Endodermal cell (in vitro differentiated cells): ENCODE measurements around the gene MEI1. TPM values are rescaled to one million over a fixed set of nuclear protein-coding genes. Genes with fewer than 3 reads are reported as not detected.

ENCODE experiments used
- DNase-seq: peaks from one replicate; pipeline ENCODE4 v3.0.0-alpha.2; 2017
- H3K27ac ChIP-seq: 2 replicates; pipeline ENCODE4 v1.5.1; 2013; ENCODE audit warnings: mild to moderate bottlenecking, low read depth, low read length, moderate library complexity
- H3K27me3 ChIP-seq: 2 replicates; pipeline ENCODE4 v1.6.1; 2013; ENCODE audit warnings: mild to moderate bottlenecking, low read length, moderate library complexity; ENCODE audit not compliant: insufficient read depth, control insufficient read depth, poor library complexity, severe bottlenecking
- H3K36me3 ChIP-seq: 2 replicates; pipeline ENCODE4 v1.7.0; 2013; ENCODE audit warnings: mild to moderate bottlenecking, low read length, moderate library complexity; ENCODE audit not compliant: control insufficient read depth, insufficient read depth
- H3K4me1 ChIP-seq: one replicate; pipeline ENCODE4 v1.7.0; 2013; ENCODE audit warnings: low read length; ENCODE audit not compliant: control insufficient read depth, insufficient read depth
- H3K4me3 ChIP-seq: 2 replicates; pipeline ENCODE4 v1.5.1; 2013; ENCODE audit warnings: mild to moderate bottlenecking, low read length, moderate library complexity
- H3K9ac ChIP-seq: 2 replicates; pipeline ENCODE4 v1.6.1; 2013; ENCODE audit warnings: mild to moderate bottlenecking, low read length, moderate library complexity; ENCODE audit not compliant: poor library complexity, severe bottlenecking; ENCODE audit errors: extremely low read depth
- H3K9me3 ChIP-seq: 2 replicates; pipeline ENCODE4 v1.6.1; 2013; ENCODE audit warnings: mild to moderate bottlenecking, low read length, moderate library complexity; ENCODE audit not compliant: control insufficient read depth
- H3K27ac Mint-ChIP-seq: 2 replicates; pipeline ENCODE4 v1.8.0; 2020; ENCODE audit warnings: mixed read lengths
- H3K27me3 Mint-ChIP-seq: 2 replicates; pipeline ENCODE4 v1.8.0; 2021; ENCODE audit warnings: mild to moderate bottlenecking, mixed read lengths; ENCODE audit not compliant: insufficient read depth
- H3K36me3 Mint-ChIP-seq: 2 replicates; pipeline ENCODE4 v1.8.0; 2020; ENCODE audit warnings: low read depth, mixed read lengths
- H3K4me1 Mint-ChIP-seq: 2 replicates; pipeline ENCODE4 v1.8.0; 2020; ENCODE audit warnings: mixed read lengths
- H3K4me3 Mint-ChIP-seq: 2 replicates; pipeline ENCODE4 v1.8.0; 2020; ENCODE audit warnings: mild to moderate bottlenecking, moderate library complexity, mixed read lengths
- H3K9me3 Mint-ChIP-seq: 2 replicates; pipeline ENCODE4 v1.8.0; 2020; ENCODE audit warnings: mild to moderate bottlenecking, mixed read lengths
- WGBS, 2 experiments: methylation state at CpG; one replicate each; pipeline versions ENCODE4 v1.1.5 to v1.1.7; 2013; ENCODE audit warnings: missing lambda C conversion rate in 2 of 2, mixed read lengths in 1 of 2; ENCODE audit not compliant: insufficient coverage in 1 of 2, insufficient read length in 1 of 2; 5-methylcytosine and 5-hydroxymethylcytosine counted together
- total RNA-seq, 2 donors: library from RNA; stranded (reverse); fragmentation: NEBNext Ultra II Directional in 1 of 2; extraction: Animal tissue kit (Norgen Biotek cat#: 25700) in 1 of 2; gene quantifications; 2 replicates in 1 of 2; 3 replicates in 1 of 2; pipeline ENCODE4 v1.2.1, GENCODE V29; 2021
- TF ChIP-seq, protein P1 (sequence below): fragments of 200-600 bp; sonication (generic); conservative IDR thresholded peaks from 2 replicates; pipeline ENCODE4 v1.5.0; 2021; ENCODE audit warnings: antibody characterized with exemption, mild to moderate bottlenecking

Gene MEI1
- total RNA-seq, 2 donors from 2014 or later = 1.2 to 1.5 TPM

DNA sequence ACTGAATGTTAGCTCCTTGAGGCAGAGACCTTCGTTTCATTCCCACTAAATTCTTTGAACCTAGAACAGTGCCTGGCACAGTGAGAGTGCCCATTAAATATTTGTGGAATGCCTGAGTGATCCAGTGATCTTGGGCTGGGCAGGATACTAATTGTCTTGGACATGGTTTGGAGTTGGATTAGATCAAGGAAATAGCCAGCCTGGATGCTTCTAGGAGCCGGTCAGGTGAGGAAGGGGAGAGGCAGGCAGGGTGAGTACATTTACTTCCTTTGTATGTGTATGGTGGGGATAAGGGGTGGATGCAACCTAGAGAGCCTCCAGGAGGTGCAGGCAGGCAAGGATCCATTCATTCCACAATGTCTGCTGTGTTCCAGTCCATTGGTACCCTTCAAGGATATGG, 137.2 kb downstream of the MEI1 start:
- DNase-seq = no peak
- TF ChIP-seq, protein P1, sequence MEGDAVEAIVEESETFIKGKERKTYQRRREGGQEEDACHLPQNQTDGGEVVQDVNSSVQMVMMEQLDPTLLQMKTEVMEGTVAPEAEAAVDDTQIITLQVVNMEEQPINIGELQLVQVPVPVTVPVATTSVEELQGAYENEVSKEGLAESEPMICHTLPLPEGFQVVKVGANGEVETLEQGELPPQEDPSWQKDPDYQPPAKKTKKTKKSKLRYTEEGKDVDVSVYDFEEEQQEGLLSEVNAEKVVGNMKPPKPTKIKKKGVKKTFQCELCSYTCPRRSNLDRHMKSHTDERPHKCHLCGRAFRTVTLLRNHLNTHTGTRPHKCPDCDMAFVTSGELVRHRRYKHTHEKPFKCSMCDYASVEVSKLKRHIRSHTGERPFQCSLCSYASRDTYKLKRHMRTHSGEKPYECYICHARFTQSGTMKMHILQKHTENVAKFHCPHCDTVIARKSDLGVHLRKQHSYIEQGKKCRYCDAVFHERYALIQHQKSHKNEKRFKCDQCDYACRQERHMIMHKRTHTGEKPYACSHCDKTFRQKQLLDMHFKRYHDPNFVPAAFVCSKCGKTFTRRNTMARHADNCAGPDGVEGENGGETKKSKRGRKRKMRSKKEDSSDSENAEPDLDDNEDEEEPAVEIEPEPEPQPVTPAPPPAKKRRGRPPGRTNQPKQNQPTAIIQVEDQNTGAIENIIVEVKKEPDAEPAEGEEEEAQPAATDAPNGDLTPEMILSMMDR = no peak
- Histone ChIP-seq H3K9me3 (no peaks in the 10 kb centered on the region), H3K27me3 (no peaks in the 10 kb centered on the region), H3K9ac (no peak overlapping the region), H3K27ac (no peak overlapping the region), H3K4me1 (peaks cover 6% of the 10 kb centered on the region), H3K4me3 (no peak overlapping the region), H3K36me3 (peaks cover 39% of the 10 kb centered on the region)
- H3K27me3 Mint-ChIP-seq = no peaks in the 10 kb centered on the region
- no peaks in the 10 kb centered on the region for H3K9me3 Mint-ChIP-seq
- H3K27ac Mint-ChIP-seq = no peak overlapping the region
- 95 to 100% methylated on average over 2 of the region's 2 CpGs for WGBS, 2 experiments
- H3K4me1 Mint-ChIP-seq = peaks cover 32% of the 10 kb centered on the region
- peaks cover 28% of the 10 kb centered on the region for H3K36me3 Mint-ChIP-seq
- no peak overlapping the region for H3K4me3 Mint-ChIP-seq

DNA sequence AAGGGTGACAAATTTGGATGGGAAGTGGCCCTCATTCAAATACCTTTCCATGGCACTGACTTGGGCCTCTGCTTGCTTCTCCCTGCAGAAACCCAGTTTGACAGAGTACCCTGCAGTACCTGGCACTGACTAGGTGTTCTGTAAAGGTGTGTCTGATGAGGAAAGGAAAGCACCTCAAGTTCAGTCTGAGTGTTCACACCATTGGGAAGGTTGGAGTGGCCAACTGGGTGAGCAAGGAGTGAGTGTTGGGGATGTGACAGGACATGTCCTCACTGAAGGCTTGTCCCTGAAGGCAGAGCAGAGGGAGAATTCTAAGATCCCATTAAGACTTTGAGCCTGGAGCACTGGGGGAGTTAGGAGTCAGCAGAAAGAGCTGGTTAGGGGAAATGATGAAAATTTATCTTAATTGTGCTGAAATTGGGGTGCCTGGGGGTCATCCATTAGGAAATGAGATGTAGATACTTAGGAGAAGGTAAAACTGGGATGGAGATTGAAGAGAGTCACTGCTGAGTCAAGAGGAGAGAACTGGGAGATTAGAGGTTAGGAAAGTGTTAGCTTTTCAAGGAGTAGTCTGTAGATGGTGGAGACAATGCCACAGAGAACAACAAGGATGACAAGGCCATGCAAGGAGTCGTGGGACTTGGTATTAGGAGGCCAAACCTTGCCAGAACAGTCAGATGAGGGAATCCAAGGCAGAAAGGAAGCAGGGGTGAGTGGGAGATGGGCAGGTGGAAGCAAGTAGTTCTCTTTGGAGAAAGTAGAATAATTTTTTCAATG, 139.7 kb downstream of the MEI1 start:
- TF ChIP-seq, protein P1 = no peak
- Histone ChIP-seq H3K9me3 (no peaks in the 10 kb centered on the region), H3K27me3 (no peaks in the 10 kb centered on the region), H3K4me3 (no peak overlapping the region), H3K36me3 (peaks cover 57% of the 10 kb centered on the region), H3K27ac (no peak overlapping the region), H3K9ac (no peak overlapping the region), H3K4me1 (peaks cover 6% of the 10 kb centered on the region)
- Mint-ChIP-seq H3K4me3 (no peak overlapping the region), H3K4me1 (peaks cover 29% of the 10 kb centered on the region), H3K27ac (no peak overlapping the region), H3K27me3 (no peaks in the 10 kb centered on the region), H3K9me3 (no peaks in the 10 kb centered on the region), H3K36me3 (peaks cover 37% of the 10 kb centered on the region)
- no peak for DNase-seq
- 86 to 96% methylated on average over 1 of the region's 1 CpG for WGBS, 2 experiments

DNA sequence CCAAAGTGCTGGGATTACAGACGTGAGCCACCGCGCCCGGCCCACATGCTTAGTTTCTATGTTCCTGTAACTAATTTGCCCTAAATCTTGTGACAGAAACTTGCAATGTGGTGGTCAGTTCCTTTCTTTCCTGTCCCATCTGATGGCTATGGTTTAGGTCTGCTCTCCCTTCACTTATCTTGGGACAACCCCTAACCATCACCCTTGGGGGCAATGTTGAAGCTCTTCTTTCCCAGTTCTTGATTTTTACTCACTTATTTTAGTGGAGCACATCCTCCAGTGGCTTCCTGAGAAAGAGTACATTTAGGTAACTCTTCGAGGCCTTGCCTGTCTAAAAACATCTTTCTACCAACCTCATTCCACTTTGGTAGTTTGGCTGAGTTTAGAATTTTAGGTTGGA, 140.9 kb downstream of the MEI1 start:
- H3K4me3 ChIP-seq = no peak overlapping the region
- DNase-seq = no peak
- TF ChIP-seq, protein P1 = no peak
- Mint-ChIP-seq H3K4me3 (no peak overlapping the region), H3K4me1 (peaks cover 33% of the 10 kb centered on the region), H3K27me3 (no peaks in the 10 kb centered on the region), H3K9me3 (no peaks in the 10 kb centered on the region), H3K36me3 (peaks cover 34% of the 10 kb centered on the region), H3K27ac (no peak overlapping the region)
- H3K9ac ChIP-seq = no peak overlapping the region
- no peaks in the 10 kb centered on the region for H3K9me3 ChIP-seq
- 92 to 95% methylated on average over 4 to 5 of the region's 5 CpGs for WGBS, 2 experiments
- peaks cover 57% of the 10 kb centered on the region for H3K36me3 ChIP-seq
- no peaks in the 10 kb centered on the region for H3K27me3 ChIP-seq
- peaks cover 12% of the 10 kb centered on the region for H3K4me1 ChIP-seq
- H3K27ac ChIP-seq = no peak overlapping the region
